ENCODE data around the gene ZNF205. TPM values are rescaled to one million over a fixed set of nuclear protein-coding genes. Genes with fewer than 3 reads are reported as not detected.

Gene ZNF205
- total and polyA plus RNA-seq, 4 donors = 9.2 to 26.4 (median 21.8) TPM

- DNase-seq (ENCODE audit: low read depth in 4 of 6, low spot score in 6 of 6) = no peak
- H3K36me3 ChIP-seq (ENCODE audit: control insufficient read depth, insufficient read depth, low read length) = peaks cover 75% of the 10 kb centered on the region
- 97% methylated on average over 14 of the region's 16 CpGs for WGBS (ENCODE audit: insufficient coverage)
These were observed 5.9 kb downstream of the ZNF205 start for GRCh38 chr16:3118204-3118790.

GRCh38 chr16:3118846-3119245 lies 6.5 kb downstream of the ZNF205 start:
- no peak for DNase-seq (ENCODE audit: low read depth in 4 of 6, low spot score in 6 of 6)
- H3K9me3 ChIP-seq (ENCODE audit: control insufficient read depth, insufficient read depth, low read length) = no peaks in the 10 kb centered on the region
- H3K4me3 ChIP-seq (ENCODE audit: low read depth, low read length) = no peak overlapping the region
- H3K36me3 ChIP-seq (ENCODE audit: control insufficient read depth, insufficient read depth, low read length) = peaks cover 75% of the 10 kb centered on the region
- 89% methylated on average over 11 of the region's 20 CpGs for WGBS (ENCODE audit: insufficient coverage)
- H3K27ac ChIP-seq (ENCODE audit: low read depth, low read length) = no peak overlapping the region
- H3K4me1 ChIP-seq (ENCODE audit: control insufficient read depth, insufficient read depth, low read length) = peaks cover 20% of the 10 kb centered on the region
- no peaks in the 10 kb centered on the region for H3K27me3 ChIP-seq (ENCODE audit: control insufficient read depth, insufficient read depth, low read length)

More at GRCh38 chr16:3118204-3118790, 5.9 kb downstream of the ZNF205 start:
- Histone ChIP-seq H3K4me1 (ENCODE audit: control insufficient read depth, insufficient read depth, low read length) (peaks cover 20% of the 10 kb centered on the region), H3K9me3 (ENCODE audit: control insufficient read depth, insufficient read depth, low read length) (no peaks in the 10 kb centered on the region), H3K4me3 (ENCODE audit: low read depth, low read length) (no peak overlapping the region), H3K27ac (ENCODE audit: low read depth, low read length) (no peak overlapping the region), H3K27me3 (ENCODE audit: control insufficient read depth, insufficient read depth, low read length) (no peaks in the 10 kb centered on the region)

- no peak overlapping the region for H3K4me3 ChIP-seq (ENCODE audit: low read depth, low read length)
- H3K4me1 ChIP-seq (ENCODE audit: control insufficient read depth, insufficient read depth, low read length) = peaks cover 18% of the 10 kb centered on the region
- peaks cover 71% of the 10 kb centered on the region for H3K36me3 ChIP-seq (ENCODE audit: control insufficient read depth, insufficient read depth, low read length)
- WGBS (ENCODE audit: insufficient coverage) = 95% methylated on average over 32 of the region's 33 CpGs
- DNase-seq (ENCODE audit: low read depth in 4 of 6, low spot score in 6 of 6) = no peak
- H3K27me3 ChIP-seq (ENCODE audit: control insufficient read depth, insufficient read depth, low read length) = no peaks in the 10 kb centered on the region
- no peaks in the 10 kb centered on the region for H3K9me3 ChIP-seq (ENCODE audit: control insufficient read depth, insufficient read depth, low read length)
- no peak overlapping the region for H3K27ac ChIP-seq (ENCODE audit: low read depth, low read length)
These were observed 6.9 kb downstream of the ZNF205 start for GRCh38 chr16:3119286-3119685.

- Histone ChIP-seq H3K27me3 (ENCODE audit: control insufficient read depth, insufficient read depth, low read length) (no peaks in the 10 kb centered on the region), H3K4me3 (ENCODE audit: low read depth, low read length) (no peak overlapping the region), H3K9me3 (ENCODE audit: control insufficient read depth, insufficient read depth, low read length) (no peaks in the 10 kb centered on the region), H3K4me1 (ENCODE audit: control insufficient read depth, insufficient read depth, low read length) (peaks cover 20% of the 10 kb centered on the region), H3K27ac (ENCODE audit: low read depth, low read length) (no peak overlapping the region), H3K36me3 (ENCODE audit: control insufficient read depth, insufficient read depth, low read length) (peaks cover 68% of the 10 kb centered on the region)
- DNase-seq (ENCODE audit: low read depth in 4 of 6, low spot score in 6 of 6) = no peak
- 97% methylated on average over 45 of the region's 57 CpGs for WGBS (ENCODE audit: insufficient coverage)
These were observed 7.5 kb downstream of the ZNF205 start for GRCh38 chr16:3119701-3120408.

- H3K4me1 ChIP-seq (ENCODE audit: control insufficient read depth, insufficient read depth, low read length) = peaks cover 21% of the 10 kb centered on the region
- no peaks in the 10 kb centered on the region for H3K27me3 ChIP-seq (ENCODE audit: control insufficient read depth, insufficient read depth, low read length)
- H3K9me3 ChIP-seq (ENCODE audit: control insufficient read depth, insufficient read depth, low read length) = no peaks in the 10 kb centered on the region
- H3K36me3 ChIP-seq (ENCODE audit: control insufficient read depth, insufficient read depth, low read length) = peaks cover 63% of the 10 kb centered on the region
- WGBS (ENCODE audit: insufficient coverage) = 88% methylated on average over 15 of the region's 16 CpGs
- no peak overlapping the region for H3K27ac ChIP-seq (ENCODE audit: low read depth, low read length)
- H3K4me3 ChIP-seq (ENCODE audit: low read depth, low read length) = no peak overlapping the region
- DNase-seq (ENCODE audit: low read depth in 4 of 6, low spot score in 6 of 6) = no peak
These were observed 8.0 kb downstream of the ZNF205 start for GRCh38 chr16:3120435-3120834.

- H3K9me3 ChIP-seq (ENCODE audit: control insufficient read depth, insufficient read depth, low read length) = no peaks in the 10 kb centered on the region
- peaks cover 50% of the 10 kb centered on the region for H3K36me3 ChIP-seq (ENCODE audit: control insufficient read depth, insufficient read depth, low read length)
- no peak overlapping the region for H3K27ac ChIP-seq (ENCODE audit: low read depth, low read length)
- H3K27me3 ChIP-seq (ENCODE audit: control insufficient read depth, insufficient read depth, low read length) = no peaks in the 10 kb centered on the region
- WGBS (ENCODE audit: insufficient coverage) = 72% methylated on average over 4 of the region's 7 CpGs
- H3K4me1 ChIP-seq (ENCODE audit: control insufficient read depth, insufficient read depth, low read length) = peaks cover 21% of the 10 kb centered on the region
- DNase-seq (ENCODE audit: low read depth in 4 of 6, low spot score in 6 of 6) = no peak
- no peak overlapping the region for H3K4me3 ChIP-seq (ENCODE audit: low read depth, low read length)
These were observed 9.6 kb downstream of the ZNF205 start for GRCh38 chr16:3121851-3122467.

GRCh38 chr16:3122926-3123570 lies 10.7 kb downstream of the ZNF205 start:
- no peak for DNase-seq (ENCODE audit: low read depth in 4 of 6, low spot score in 6 of 6)
- H3K4me1 ChIP-seq (ENCODE audit: control insufficient read depth, insufficient read depth, low read length) = peaks cover 21% of the 10 kb centered on the region
- no peak overlapping the region for H3K27ac ChIP-seq (ENCODE audit: low read depth, low read length)
- peaks cover 45% of the 10 kb centered on the region for H3K36me3 ChIP-seq (ENCODE audit: control insufficient read depth, insufficient read depth, low read length)
- H3K27me3 ChIP-seq (ENCODE audit: control insufficient read depth, insufficient read depth, low read length) = no peaks in the 10 kb centered on the region
- WGBS (ENCODE audit: insufficient coverage) = 98% methylated on average over 3 of the region's 8 CpGs
- H3K9me3 ChIP-seq (ENCODE audit: control insufficient read depth, insufficient read depth, low read length) = no peaks in the 10 kb centered on the region
- H3K4me3 ChIP-seq (ENCODE audit: low read depth, low read length) = no peak overlapping the region

GRCh38 chr16:3123986-3124886 lies 11.8 kb downstream of the ZNF205 start:
- peak; percentile 90 to 99 (median 95) for DNase-seq (ENCODE audit: low read depth in 4 of 6, low spot score in 6 of 6)
- H3K4me1 ChIP-seq (ENCODE audit: control insufficient read depth, insufficient read depth, low read length) = peaks cover 27% of the 10 kb centered on the region
- under 1% methylated on average over 72 of the region's 72 CpGs for WGBS (ENCODE audit: insufficient coverage)

GRCh38 chr16:3127745-3128144 lies 15.4 kb downstream of the ZNF205 start:
- no peak overlapping the region for H3K4me3 ChIP-seq (ENCODE audit: low read depth, low read length)
- DNase-seq (ENCODE audit: low read depth in 4 of 6, low spot score in 6 of 6) = no peak
- H3K27me3 ChIP-seq (ENCODE audit: control insufficient read depth, insufficient read depth, low read length) = no peaks in the 10 kb centered on the region
- peaks cover 39% of the 10 kb centered on the region for H3K4me1 ChIP-seq (ENCODE audit: control insufficient read depth, insufficient read depth, low read length)
- H3K27ac ChIP-seq (ENCODE audit: low read depth, low read length) = no peak overlapping the region
- no peaks in the 10 kb centered on the region for H3K9me3 ChIP-seq (ENCODE audit: control insufficient read depth, insufficient read depth, low read length)
- 47% methylated on average over 4 of the region's 6 CpGs for WGBS (ENCODE audit: insufficient coverage)
- peaks cover 42% of the 10 kb centered on the region for H3K36me3 ChIP-seq (ENCODE audit: control insufficient read depth, insufficient read depth, low read length)

More at GRCh38 chr16:3123986-3124886, 11.8 kb downstream of the ZNF205 start:
- peak overlapping the region; percentile 91 for H3K27ac ChIP-seq (ENCODE audit: low read depth, low read length)
- H3K9me3 ChIP-seq (ENCODE audit: control insufficient read depth, insufficient read depth, low read length) = no peaks in the 10 kb centered on the region
- peaks cover 43% of the 10 kb centered on the region for H3K36me3 ChIP-seq (ENCODE audit: control insufficient read depth, insufficient read depth, low read length)
- H3K27me3 ChIP-seq (ENCODE audit: control insufficient read depth, insufficient read depth, low read length) = no peaks in the 10 kb centered on the region
- H3K4me3 ChIP-seq (ENCODE audit: low read depth, low read length) = peak overlapping the region; percentile 76

Measured in spinal cord (tissue), 10 donors.